ENCODE data around the gene REC8.

Gene REC8

DNA sequence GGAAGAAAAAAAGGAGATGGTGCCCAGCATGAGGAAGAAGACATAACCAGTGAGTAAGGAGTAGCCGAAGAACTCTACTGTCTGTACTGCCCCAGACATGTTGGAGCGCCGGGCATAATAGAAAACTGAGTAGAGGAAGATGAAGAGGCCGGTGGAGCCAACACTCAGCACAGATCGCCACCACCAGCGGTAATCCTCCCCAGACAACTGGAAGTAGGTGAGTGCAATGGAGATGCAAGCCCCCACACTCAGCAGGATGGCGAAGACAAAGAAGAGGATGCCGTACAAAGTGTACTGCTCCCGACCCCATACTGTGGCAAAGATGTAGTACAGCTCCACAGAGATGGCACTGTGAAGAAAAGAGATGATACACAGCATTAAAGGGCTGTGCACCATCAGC lies 17.6 kb downstream of the REC8 start:
- TF ChIP-seq, protein P1, sequence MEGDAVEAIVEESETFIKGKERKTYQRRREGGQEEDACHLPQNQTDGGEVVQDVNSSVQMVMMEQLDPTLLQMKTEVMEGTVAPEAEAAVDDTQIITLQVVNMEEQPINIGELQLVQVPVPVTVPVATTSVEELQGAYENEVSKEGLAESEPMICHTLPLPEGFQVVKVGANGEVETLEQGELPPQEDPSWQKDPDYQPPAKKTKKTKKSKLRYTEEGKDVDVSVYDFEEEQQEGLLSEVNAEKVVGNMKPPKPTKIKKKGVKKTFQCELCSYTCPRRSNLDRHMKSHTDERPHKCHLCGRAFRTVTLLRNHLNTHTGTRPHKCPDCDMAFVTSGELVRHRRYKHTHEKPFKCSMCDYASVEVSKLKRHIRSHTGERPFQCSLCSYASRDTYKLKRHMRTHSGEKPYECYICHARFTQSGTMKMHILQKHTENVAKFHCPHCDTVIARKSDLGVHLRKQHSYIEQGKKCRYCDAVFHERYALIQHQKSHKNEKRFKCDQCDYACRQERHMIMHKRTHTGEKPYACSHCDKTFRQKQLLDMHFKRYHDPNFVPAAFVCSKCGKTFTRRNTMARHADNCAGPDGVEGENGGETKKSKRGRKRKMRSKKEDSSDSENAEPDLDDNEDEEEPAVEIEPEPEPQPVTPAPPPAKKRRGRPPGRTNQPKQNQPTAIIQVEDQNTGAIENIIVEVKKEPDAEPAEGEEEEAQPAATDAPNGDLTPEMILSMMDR (IDR thresholded peaks at IDR 0.05) = no peak

DNA sequence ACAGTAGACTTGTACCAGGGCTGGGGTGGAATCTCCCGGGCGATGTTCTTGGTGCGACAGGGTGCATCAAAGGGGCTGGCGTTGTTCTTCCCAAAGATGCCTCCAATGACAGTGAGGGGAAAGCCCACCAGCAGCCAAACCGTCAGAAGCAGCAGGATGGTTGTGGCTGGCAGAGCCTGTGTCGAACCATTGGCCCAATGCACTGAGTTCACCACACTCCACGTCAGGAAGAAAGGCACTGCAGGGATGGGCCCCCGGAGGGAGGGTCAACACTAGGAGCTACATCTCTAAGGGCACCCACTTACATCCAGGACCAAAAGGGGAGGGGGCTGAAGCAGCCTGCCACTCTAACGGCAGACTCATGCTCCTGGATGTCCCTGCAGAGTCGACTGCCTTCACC lies 18.5 kb downstream of the REC8 start:
- TF ChIP-seq, protein P1 (IDR thresholded peaks at IDR 0.05) = no peak

DNA sequence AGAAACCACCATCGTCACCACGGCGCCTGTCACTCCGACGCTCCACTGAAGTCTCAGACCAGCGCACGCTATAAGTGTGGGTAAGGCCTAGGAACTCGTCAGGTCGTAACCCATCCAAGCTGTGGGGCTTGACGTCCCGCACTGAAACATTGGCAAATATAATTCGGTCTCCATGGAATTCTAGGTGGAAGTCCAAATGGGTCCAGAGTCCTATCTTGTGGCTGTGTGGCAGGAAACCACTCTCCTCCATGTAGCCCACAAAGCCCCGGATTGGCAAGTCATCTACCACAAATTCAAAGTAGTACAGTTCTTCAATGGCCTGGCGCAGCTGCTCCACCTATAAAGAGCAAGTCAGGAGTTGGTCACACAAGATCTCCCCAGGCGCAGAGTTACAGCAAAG lies 21.1 kb downstream of the REC8 start:
- TF ChIP-seq, protein P1 (IDR thresholded peaks at IDR 0.05) = no peak

DNA sequence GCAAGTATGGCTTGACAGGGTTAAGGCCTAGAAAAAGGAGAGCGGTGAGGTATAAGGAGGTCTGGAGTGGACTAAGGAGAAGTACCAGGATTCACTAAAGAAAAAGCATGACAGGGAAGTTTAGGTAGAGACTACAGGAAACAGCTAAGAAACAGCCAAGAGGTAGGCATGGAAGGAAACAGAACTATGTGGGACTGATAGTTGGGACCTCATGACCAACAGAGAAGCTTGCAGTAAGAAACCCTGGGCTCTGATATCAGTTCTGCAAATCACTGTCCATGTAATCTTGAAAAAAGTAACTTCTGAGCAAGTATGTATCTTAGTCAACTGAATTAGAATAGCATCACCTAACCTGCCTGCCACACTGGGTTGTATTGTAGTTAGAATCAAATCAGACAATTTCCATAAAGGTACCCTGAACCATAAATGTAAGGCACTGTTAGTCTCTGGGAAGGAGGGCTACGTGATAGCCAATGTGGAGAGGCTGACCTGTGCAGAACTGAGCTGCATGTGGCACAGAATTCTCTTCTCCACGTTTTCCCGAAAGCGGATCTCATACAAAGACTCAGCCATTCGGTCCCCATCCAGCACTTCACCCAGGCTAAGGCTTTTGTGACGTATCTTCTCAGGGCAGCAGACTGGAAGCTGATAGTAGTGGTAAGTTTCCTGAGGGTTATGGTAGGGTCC lies 22.4 kb downstream of the REC8 start:
- TF ChIP-seq, protein P1 (IDR thresholded peaks at IDR 0.05) = no peak

DNA sequence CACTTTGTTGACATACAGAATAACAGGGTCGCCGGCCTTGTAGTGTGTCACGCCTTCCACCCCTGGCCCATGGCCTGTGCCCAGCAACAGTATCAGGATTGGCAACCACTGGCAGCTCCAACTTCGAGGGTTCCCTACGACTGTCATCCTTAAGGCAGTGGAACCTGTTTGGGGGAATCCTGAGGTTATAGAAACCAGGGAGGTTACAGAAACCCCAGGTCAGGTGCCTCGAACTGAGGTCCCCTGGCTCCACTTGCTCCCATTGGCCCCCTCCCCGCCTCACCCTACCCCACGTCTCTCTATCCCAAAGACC lies 22.9 kb downstream of the REC8 start:
- TF ChIP-seq, protein P1 (IDR thresholded peaks at IDR 0.05) = no peak

DNA sequence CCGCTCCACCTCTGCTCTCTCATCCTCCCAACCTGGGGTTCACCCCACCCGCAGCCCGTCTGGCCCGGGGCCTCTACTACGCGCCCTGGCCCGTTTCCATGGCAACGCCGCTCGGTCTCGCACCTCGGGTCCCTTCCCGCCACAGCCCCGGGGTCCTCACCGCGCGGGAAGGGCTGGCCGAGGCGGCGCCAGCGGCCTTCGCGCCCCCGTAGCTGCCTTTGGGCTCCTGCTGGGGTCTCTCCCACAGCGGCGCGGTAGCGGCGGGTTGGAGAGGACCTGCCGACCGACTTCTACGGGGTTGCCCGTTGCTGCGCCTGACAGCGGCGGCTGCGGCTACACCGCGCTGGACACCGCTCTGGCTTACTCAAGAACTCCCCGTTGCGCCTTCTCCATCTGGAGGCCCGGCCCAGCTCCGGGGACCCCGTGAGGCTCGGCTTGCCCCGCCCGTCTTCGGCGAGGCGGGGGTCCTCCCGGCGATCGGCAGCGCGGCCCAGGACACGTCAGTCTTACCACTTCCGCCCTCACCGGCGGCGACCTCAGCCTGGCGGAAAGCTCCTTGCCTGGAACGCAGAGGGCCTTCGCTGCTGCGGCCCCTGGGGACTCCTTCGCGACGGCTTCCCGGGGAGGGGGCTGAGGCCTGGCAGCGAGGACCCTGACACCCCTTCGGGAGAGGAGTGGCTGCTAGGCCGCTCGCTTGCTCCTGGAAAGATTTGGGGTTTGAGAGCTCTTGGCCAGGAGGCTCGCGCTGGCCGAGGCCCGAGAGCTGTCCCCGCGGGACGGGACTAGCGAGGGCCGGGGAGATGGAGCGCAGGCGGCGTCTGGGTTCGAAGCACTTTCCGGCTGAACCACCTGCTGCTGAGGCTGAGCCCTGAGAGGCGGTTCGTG lies 23.5 kb downstream of the REC8 start, which contains the start of gene TM9SF1:
TSS of gene TM9SF1 (minus strand) at position 256 of the 885 bp plus-strand sequence. CDS start 422 bp downstream, outside the sequence.
- TF ChIP-seq, protein P1 (IDR thresholded peaks at IDR 0.05) = no peak

DNA sequence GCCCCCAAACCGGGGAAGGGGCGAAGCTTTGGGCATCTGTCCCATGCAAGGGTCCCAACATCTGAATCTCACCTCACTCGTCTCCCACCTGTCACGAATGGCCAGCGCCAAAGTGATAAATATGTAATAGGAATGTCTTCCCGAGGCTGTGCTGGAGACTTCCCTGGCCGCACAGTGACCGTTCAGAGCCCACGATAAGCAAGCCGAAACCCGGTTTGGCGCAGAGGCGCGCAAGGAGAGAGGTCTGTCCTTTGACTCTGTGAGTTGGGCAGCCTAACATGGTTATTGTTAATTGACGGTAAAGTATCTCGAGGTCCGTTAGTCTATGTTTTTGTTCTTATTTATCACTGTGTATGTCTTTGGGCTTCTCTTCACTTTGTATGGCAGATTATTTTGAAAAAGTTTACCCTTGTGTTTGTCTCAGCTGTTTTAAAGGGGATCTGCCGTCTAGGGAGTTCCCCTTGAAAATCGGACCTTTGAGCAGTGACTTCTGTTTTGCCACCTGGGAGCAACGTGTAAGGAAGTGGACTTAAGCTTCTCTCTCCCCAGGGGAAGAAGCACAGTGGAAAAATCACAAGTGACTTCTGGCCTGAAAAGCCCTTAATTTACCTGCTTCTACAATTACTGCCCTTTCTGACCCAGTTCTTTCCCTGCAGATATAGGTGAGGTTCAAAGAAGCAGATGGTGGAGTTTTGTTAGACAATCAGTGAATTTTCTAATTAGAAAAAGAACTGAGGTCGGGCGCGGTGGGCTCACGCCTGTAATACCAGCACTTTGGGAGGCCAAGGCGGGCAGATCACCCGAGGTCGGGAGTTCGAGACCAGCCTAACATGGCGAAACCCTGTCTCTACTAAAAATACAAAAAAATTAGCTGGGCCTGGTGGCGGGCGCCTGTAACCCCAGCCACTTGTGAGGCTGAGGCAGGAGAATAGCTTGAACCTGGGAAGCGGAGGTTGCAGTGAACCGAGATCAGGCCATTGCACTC lies 24.5 kb downstream of the REC8 start:
- TF ChIP-seq, protein P1 (IDR thresholded peaks at IDR 0.05) = no peak
